HFFc6 (cell line): ENCODE measurements around the gene OTOS. TPM values are rescaled to one million over a fixed set of nuclear protein-coding genes. Genes with fewer than 3 reads are reported as not detected.

Source experiments
- DNase-seq: peaks from one replicate; pipeline ENCODE4 v3.0.0-alpha.2; 2018
- H3K27ac Mint-ChIP-seq: 2 replicates; pipeline ENCODE4 v1.8.0; 2020; ENCODE audit warnings: mild to moderate bottlenecking, mixed read lengths
- H3K27me3 Mint-ChIP-seq: 2 replicates; pipeline ENCODE4 v1.8.0; 2021; ENCODE audit warnings: mild to moderate bottlenecking, moderate library complexity, mixed read lengths; ENCODE audit not compliant: insufficient read depth
- H3K36me3 Mint-ChIP-seq: 2 replicates; pipeline ENCODE4 v1.8.0; 2021; ENCODE audit warnings: low read depth, mixed read lengths
- H3K4me1 Mint-ChIP-seq: 2 replicates; pipeline ENCODE4 v1.8.0; 2020; ENCODE audit warnings: low read depth, mixed read lengths
- H3K4me3 Mint-ChIP-seq: 2 replicates; pipeline ENCODE4 v1.8.0; 2020; ENCODE audit warnings: mild to moderate bottlenecking, moderate library complexity, mixed read lengths
- H3K9me3 Mint-ChIP-seq: 2 replicates; pipeline ENCODE4 v1.8.0; 2020; ENCODE audit warnings: mild to moderate bottlenecking, mixed read lengths
- total RNA-seq, 6 experiments: library from RNA; stranded (reverse); fragmentation: NEBNext Ultra II Directional; extraction: Animal tissue kit (Norgen Biotek cat#: 25700); gene quantifications; 2 replicates in 1 of 6; 3 replicates in 5 of 6; pipeline ENCODE4 v1.2.3, GENCODE V29; 2021
- TF ChIP-seq, protein P1 (sequence below): fragments of 200-600 bp; sonication (generic); IDR thresholded peaks from 2 replicates; pipeline ENCODE4 v1.5.0; 2021; ENCODE audit warnings: antibody characterized with exemption, mild to moderate bottlenecking

Gene OTOS
- total RNA-seq, 6 experiments from 2014 or later = 0.27 to 0.43 TPM; not detected in 4

DNA sequence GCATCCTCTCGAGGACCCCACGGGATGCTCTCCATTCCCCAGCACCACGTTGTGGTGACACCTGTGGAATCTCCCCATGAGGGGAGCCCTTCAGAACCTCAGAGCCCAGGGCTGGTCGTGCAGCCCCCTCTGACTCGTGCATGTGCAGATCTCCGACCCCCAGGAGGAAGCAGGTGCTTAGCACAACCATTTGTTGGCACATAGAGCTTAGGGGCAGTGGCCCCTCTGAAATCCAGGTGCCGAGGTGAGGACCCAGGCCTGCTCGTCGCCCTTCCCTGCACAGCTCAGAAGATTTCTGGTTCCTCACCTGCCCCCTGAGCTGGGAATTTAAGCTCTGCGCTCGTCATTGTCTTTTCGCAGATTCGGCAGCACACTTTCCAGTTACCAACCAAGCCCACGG is 1.3 kb upstream of the OTOS start:
- DNase-seq = no peak
- H3K4me3 Mint-ChIP-seq = no peak overlapping the region
- no peak overlapping the region for H3K27ac Mint-ChIP-seq
- TF ChIP-seq, protein P1, sequence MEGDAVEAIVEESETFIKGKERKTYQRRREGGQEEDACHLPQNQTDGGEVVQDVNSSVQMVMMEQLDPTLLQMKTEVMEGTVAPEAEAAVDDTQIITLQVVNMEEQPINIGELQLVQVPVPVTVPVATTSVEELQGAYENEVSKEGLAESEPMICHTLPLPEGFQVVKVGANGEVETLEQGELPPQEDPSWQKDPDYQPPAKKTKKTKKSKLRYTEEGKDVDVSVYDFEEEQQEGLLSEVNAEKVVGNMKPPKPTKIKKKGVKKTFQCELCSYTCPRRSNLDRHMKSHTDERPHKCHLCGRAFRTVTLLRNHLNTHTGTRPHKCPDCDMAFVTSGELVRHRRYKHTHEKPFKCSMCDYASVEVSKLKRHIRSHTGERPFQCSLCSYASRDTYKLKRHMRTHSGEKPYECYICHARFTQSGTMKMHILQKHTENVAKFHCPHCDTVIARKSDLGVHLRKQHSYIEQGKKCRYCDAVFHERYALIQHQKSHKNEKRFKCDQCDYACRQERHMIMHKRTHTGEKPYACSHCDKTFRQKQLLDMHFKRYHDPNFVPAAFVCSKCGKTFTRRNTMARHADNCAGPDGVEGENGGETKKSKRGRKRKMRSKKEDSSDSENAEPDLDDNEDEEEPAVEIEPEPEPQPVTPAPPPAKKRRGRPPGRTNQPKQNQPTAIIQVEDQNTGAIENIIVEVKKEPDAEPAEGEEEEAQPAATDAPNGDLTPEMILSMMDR = no peak
- peaks cover 21% of the 10 kb centered on the region for H3K27me3 Mint-ChIP-seq
- H3K4me1 Mint-ChIP-seq = no peaks in the 10 kb centered on the region
- H3K36me3 Mint-ChIP-seq = no peaks in the 10 kb centered on the region
- no peaks in the 10 kb centered on the region for H3K9me3 Mint-ChIP-seq

DNA sequence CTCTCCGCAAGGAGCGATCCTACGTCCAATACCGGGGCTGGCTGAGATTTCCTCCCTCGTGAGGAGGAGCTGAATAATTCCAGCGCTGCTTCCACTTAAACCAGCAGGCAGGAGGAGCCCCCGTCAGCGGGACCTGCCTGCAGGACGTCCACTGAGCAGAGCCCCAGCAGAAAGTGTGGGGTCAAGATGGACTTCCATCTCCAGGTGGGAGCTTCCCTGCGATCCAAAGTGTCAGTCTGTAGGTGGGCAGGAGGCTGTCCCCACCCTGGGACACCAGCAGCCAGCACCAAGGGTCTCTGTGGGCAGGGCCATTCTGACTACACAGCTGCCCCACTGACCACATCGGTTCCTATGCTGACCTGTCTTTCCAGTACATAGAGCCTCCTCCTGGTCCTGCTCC is 462 bp upstream of the OTOS start:
- H3K4me1 Mint-ChIP-seq = 0 out of 2 replicates have a peak, but pooled peaks cover 5% of the 10 kb centered on the region
- H3K36me3 Mint-ChIP-seq = no peaks in the 10 kb centered on the region
- no peaks in the 10 kb centered on the region for H3K9me3 Mint-ChIP-seq
- DNase-seq = no peak
- peaks cover 21% of the 10 kb centered on the region for H3K27me3 Mint-ChIP-seq
- TF ChIP-seq, protein P1 = no peak
- H3K27ac Mint-ChIP-seq = no peak overlapping the region
- H3K4me3 Mint-ChIP-seq = no peak overlapping the region

DNA sequence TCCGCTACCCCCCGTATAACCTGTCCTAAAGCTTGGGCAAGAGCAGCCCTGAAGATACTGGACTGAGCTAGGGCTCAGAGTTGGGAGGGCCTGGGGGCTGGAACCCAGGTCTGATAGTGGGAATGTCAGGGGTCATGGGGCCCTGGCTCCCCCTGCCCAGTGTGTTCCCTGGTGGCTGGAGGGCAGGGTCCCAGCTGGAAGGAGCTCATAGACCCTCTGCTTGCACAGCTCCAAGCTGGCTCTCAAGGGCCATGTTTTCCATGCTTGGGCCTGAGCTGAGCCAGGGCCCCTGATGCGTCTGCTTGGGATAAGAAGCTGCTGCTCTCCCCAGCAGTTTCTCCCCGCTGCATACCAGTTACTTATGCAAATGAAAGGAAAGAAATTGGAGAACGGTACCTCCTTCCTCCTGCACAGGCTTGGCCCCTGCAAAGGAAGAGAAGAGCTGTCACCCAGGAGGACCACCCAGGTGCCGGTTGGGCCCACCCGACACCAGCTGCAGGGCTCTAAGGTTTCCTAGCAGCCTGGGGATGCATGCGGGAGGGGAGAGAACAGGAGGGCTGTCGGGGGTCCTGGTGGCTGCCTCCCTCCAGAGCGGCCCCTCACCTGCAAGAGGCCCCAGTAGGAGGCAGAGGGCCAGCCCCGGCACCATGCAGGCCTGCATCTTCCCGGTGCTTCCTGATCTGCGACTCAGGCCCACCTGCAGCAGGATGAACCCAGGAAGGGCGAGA is 628 bp downstream of the OTOS start:
- H3K9me3 Mint-ChIP-seq = no peaks in the 10 kb centered on the region
- TF ChIP-seq, protein P1 = no peak
- no peak for DNase-seq
- H3K27ac Mint-ChIP-seq = no peak overlapping the region
- H3K4me1 Mint-ChIP-seq = peaks cover 14% of the 10 kb centered on the region
- H3K36me3 Mint-ChIP-seq = no peaks in the 10 kb centered on the region; the same call in 1 of the 2 replicates
- H3K4me3 Mint-ChIP-seq = no peak overlapping the region
- H3K27me3 Mint-ChIP-seq = peaks cover 21% of the 10 kb centered on the region

DNA sequence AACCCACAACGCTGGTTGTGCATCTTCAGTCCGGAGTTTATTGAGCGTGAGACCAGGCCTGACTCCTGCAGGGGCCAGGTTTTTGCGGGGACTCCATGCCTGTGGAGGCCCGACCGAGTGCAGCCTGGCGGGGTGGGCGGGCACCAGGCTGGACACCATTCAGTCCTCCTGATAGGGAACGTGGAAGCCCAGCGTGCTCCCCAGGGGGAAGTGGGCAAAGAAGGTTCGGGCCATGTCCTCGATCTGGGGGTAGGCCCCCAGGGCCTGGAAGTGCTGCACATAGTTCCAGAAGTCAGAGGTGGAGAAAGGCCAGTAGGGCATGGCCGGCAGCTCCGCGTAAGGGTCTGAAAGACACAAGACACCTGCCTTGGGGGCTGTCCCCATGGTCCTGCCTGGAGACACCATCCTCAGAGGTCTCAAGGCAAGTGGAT is 1.4 kb downstream of the OTOS start:
- no peak overlapping the region for H3K4me3 Mint-ChIP-seq
- H3K36me3 Mint-ChIP-seq = no peaks in the 10 kb centered on the region; the same call in 1 of the 2 replicates
- no peak overlapping the region for H3K27ac Mint-ChIP-seq
- peaks cover 22% of the 10 kb centered on the region for H3K4me1 Mint-ChIP-seq
- H3K27me3 Mint-ChIP-seq = peaks cover 21% of the 10 kb centered on the region
- TF ChIP-seq, protein P1 = no peak
- DNase-seq = no peak
- no peaks in the 10 kb centered on the region for H3K9me3 Mint-ChIP-seq

DNA sequence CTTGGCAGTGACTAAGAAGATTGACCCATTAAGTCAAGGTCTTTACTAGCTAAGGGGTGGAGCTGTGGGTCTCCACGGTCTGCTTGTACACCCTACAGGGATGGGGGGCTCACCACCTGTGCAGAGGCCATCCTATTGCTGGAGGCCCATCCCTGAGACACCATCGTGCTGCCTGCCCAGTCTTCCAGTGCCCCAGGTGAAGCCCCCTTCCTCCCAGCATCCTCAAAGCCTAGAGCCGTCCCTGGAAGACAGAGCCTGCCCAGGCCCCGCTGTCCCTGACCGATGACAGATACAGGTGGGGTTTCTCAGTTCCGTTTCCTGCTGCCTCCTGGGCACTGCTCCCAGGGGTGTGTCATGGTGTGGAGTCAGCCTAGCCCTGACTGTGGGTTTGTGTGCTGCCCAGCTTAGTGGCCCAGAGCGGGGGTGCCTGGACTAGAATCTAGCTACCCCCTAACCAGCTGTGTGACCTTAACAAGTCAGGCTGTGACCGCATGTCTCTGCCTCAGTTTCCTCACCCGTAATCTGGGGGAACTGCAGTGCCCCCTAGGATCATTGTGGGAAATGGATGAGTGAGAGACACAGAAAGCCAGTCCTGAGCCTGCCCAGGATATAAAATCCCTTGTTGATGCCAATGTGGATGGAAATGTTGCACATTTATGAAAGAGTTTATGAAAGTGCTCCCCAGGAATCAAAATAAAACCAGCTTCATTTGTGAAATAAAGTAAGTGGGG is 2.0 kb downstream of the OTOS start:
- peaks cover 24% of the 10 kb centered on the region for H3K4me1 Mint-ChIP-seq
- no peak overlapping the region for H3K4me3 Mint-ChIP-seq
- DNase-seq = no peak
- TF ChIP-seq, protein P1 = peak; percentile 31; the same call in 1 of the 2 replicates
- no peaks in the 10 kb centered on the region; the same call in 1 of the 2 replicates for H3K36me3 Mint-ChIP-seq
- peaks cover 21% of the 10 kb centered on the region for H3K27me3 Mint-ChIP-seq
- no peak overlapping the region for H3K27ac Mint-ChIP-seq
- H3K9me3 Mint-ChIP-seq = no peaks in the 10 kb centered on the region
